Urothelium cell line (cell line): ENCODE measurements around the gene DCAF16.

Experiments used
- DNase-seq: peaks from one replicate; pipeline ENCODE4 v3.0.0; 2011; ENCODE audit warnings: low spot score, mixed read lengths
- FAIRE-seq: peaks from 2 replicates; lab custom pipeline; 2011; peaks lifted over from hg19 to GRCh38; lab: Jason Lieb, UNC

Gene DCAF16

GRCh38 chr4:17785858-17786257 lies 24.7 kb downstream of the DCAF16 start:
- no peak for DNase-seq
- no peak for FAIRE-seq

GRCh38 chr4:17781300-17782287 lies 29.0 kb downstream of the DCAF16 start, which contains the start of gene FAM184B:
TSS of gene FAM184B (minus strand) at chr4:17781621. CDS start at chr4:17781299, 322 bp downstream.
- DNase-seq (no peak), FAIRE-seq (no peak)

GRCh38 chr4:17780501-17781299 lies 29.9 kb downstream of the DCAF16 start:
- FAIRE-seq (no peak), DNase-seq (no peak)

- no peak for FAIRE-seq
- no peak for DNase-seq
Measured at GRCh38 chr4:17778431-17778830, 32.1 kb downstream of the DCAF16 start.

- FAIRE-seq: no peak
- no peak for DNase-seq
Measured at GRCh38 chr4:17773135-17773698, 37.3 kb downstream of the DCAF16 start.

- DNase-seq (no peak), FAIRE-seq (no peak)
Measured at GRCh38 chr4:17771284-17771908, 39.2 kb downstream of the DCAF16 start.

- FAIRE-seq (no peak), DNase-seq (no peak)
Measured at GRCh38 chr4:17770845-17771244, 39.7 kb downstream of the DCAF16 start.

- DNase-seq (no peak), FAIRE-seq (no peak)
Measured at GRCh38 chr4:17769406-17770174, 41.0 kb downstream of the DCAF16 start.

- FAIRE-seq: no peak
- DNase-seq: no peak
Measured at GRCh38 chr4:17766826-17767458, 43.6 kb downstream of the DCAF16 start.

- no peak for FAIRE-seq
Measured at GRCh38 chr4:17765514-17766286, 44.9 kb downstream of the DCAF16 start.

GRCh38 chr4:17763931-17764330 lies 46.6 kb downstream of the DCAF16 start:
- no peak for FAIRE-seq
- DNase-seq: no peak

More at GRCh38 chr4:17765514-17766286, 44.9 kb downstream of the DCAF16 start:
- DNase-seq: no peak

- FAIRE-seq (no peak), DNase-seq (no peak)
Measured at GRCh38 chr4:17763416-17763815, 47.1 kb downstream of the DCAF16 start.

- DNase-seq (no peak), FAIRE-seq (no peak)
Measured at GRCh38 chr4:17762726-17763125, 47.8 kb downstream of the DCAF16 start.

- DNase-seq (no peak), FAIRE-seq (no peak)
Measured at GRCh38 chr4:17761062-17761461, 49.5 kb downstream of the DCAF16 start.

GRCh38 chr4:17760626-17761025 lies 49.9 kb downstream of the DCAF16 start:
- FAIRE-seq (no peak), DNase-seq (no peak)

GRCh38 chr4:17758485-17758884 lies 52.1 kb downstream of the DCAF16 start:
- FAIRE-seq: no peak
- no peak for DNase-seq

- DNase-seq (no peak), FAIRE-seq (no peak)
Measured at GRCh38 chr4:17757621-17758020, 52.9 kb downstream of the DCAF16 start.

- FAIRE-seq: no peak
- no peak for DNase-seq
Measured at GRCh38 chr4:17753646-17754045, 56.9 kb downstream of the DCAF16 start.
